HL-60 (cell line): ENCODE results near the gene HHAT.

ENCODE experiments used
- DNase-seq, 2 experiments: peaks; one replicate each; pipeline ENCODE4 v3.0.0-alpha.2; 2010 to 2020; ENCODE audit warnings: low read depth in 1 of 2, low spot score in 1 of 2
- H3K27ac ChIP-seq: fragments of 250-450 bp; sonication (Bioruptor Pico); replicated peaks from 2 replicates; pipeline ENCODE4 v1.5.1; 2020; ENCODE audit warnings: mild to moderate bottlenecking, moderate library complexity
- H3K27me3 ChIP-seq: fragments of 250-450 bp; sonication (Bioruptor Pico); 2 replicates; pipeline ENCODE4 v1.5.1; 2021; ENCODE audit warnings: mild to moderate bottlenecking, moderate library complexity; ENCODE audit not compliant: insufficient read depth, poor library complexity, severe bottlenecking
- H3K4me3 ChIP-seq: replicated peaks from 2 replicates; pipeline ENCODE4 v1.5.1; 2011; ENCODE audit warnings: mild to moderate bottlenecking, control low read depth, low read length; ENCODE audit not compliant: insufficient read depth
- GABPA ChIP-seq: IDR thresholded peaks from 2 replicates; pipeline ENCODE4 v1.6.1; 2012; ENCODE audit warnings: low read depth
- POLR2AphosphoS5 ChIP-seq: IDR thresholded peaks from 2 replicates; pipeline ENCODE4 v1.6.1; 2012; ENCODE audit warnings: low read depth
- SPI1 ChIP-seq: IDR thresholded peaks from 2 replicates; pipeline ENCODE4 v1.6.1; 2012; ENCODE audit warnings: low read depth, mild to moderate bottlenecking, borderline replicate concordance
- TF ChIP-seq, protein P1 (sequence below): IDR thresholded peaks from 2 replicates; pipeline ENCODE4 v1.6.1; 2012; ENCODE audit warnings: low read depth; ENCODE audit not compliant: insufficient replicate concordance
- TF ChIP-seq, protein P2 (sequence below): IDR thresholded peaks from one replicate; pipeline ENCODE4 v1.5.1; 2011; ENCODE audit warnings: low read length, control low read depth, inconsistent platforms; ENCODE audit not compliant: insufficient read depth

The HHAT gene

DNA sequence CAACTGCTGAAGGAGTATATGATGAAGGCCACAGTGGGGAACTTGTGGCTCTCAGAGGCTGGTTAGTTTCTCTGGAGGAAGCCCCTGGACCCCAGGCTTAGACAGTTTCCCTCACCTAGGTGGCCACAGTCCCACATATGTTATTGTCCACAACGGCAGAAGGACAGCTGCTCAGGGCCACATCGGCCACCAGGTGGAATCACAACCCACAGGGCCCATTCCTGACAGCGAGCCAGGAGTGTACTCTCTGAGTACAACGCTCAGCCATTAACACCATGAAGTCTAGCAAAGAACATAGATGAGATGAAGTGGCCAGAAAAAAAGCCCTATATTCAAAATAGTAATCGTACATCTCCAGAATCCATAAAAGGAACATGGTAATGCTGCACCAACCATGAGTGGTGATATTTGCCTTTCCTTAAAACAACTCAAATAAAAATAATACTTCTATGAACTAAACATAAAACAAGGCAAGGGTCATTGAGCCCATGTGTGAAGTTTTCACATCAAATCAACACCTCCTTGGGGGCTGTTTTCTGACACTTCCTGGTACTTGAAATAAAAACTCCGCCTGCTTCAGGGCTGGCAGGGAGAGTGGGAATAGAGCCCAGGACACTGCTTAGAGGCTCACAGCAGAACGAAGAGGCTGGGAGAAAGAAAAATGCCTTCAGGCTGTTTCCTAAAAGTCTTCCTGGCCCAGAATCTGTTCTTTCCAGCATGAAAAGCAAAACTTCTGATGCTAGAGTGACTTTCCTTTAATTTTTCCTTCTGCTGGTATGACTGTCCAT is 383.3 kb downstream of the HHAT start:
- Histone ChIP-seq H3K4me3 (no peak overlapping the region), H3K27me3 (no peaks in the 10 kb centered on the region), H3K27ac (no peak overlapping the region)
- TF ChIP-seq POLR2AphosphoS5, result no peak
- TF ChIP-seq, protein P1, sequence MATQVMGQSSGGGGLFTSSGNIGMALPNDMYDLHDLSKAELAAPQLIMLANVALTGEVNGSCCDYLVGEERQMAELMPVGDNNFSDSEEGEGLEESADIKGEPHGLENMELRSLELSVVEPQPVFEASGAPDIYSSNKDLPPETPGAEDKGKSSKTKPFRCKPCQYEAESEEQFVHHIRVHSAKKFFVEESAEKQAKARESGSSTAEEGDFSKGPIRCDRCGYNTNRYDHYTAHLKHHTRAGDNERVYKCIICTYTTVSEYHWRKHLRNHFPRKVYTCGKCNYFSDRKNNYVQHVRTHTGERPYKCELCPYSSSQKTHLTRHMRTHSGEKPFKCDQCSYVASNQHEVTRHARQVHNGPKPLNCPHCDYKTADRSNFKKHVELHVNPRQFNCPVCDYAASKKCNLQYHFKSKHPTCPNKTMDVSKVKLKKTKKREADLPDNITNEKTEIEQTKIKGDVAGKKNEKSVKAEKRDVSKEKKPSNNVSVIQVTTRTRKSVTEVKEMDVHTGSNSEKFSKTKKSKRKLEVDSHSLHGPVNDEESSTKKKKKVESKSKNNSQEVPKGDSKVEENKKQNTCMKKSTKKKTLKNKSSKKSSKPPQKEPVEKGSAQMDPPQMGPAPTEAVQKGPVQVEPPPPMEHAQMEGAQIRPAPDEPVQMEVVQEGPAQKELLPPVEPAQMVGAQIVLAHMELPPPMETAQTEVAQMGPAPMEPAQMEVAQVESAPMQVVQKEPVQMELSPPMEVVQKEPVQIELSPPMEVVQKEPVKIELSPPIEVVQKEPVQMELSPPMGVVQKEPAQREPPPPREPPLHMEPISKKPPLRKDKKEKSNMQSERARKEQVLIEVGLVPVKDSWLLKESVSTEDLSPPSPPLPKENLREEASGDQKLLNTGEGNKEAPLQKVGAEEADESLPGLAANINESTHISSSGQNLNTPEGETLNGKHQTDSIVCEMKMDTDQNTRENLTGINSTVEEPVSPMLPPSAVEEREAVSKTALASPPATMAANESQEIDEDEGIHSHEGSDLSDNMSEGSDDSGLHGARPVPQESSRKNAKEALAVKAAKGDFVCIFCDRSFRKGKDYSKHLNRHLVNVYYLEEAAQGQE, result no peak
- no peak for TF ChIP-seq SPI1
- TF ChIP-seq GABPA, result no peak
- TF ChIP-seq, protein P2, sequence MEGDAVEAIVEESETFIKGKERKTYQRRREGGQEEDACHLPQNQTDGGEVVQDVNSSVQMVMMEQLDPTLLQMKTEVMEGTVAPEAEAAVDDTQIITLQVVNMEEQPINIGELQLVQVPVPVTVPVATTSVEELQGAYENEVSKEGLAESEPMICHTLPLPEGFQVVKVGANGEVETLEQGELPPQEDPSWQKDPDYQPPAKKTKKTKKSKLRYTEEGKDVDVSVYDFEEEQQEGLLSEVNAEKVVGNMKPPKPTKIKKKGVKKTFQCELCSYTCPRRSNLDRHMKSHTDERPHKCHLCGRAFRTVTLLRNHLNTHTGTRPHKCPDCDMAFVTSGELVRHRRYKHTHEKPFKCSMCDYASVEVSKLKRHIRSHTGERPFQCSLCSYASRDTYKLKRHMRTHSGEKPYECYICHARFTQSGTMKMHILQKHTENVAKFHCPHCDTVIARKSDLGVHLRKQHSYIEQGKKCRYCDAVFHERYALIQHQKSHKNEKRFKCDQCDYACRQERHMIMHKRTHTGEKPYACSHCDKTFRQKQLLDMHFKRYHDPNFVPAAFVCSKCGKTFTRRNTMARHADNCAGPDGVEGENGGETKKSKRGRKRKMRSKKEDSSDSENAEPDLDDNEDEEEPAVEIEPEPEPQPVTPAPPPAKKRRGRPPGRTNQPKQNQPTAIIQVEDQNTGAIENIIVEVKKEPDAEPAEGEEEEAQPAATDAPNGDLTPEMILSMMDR, result no peak
- DNase-seq, result no peak

DNA sequence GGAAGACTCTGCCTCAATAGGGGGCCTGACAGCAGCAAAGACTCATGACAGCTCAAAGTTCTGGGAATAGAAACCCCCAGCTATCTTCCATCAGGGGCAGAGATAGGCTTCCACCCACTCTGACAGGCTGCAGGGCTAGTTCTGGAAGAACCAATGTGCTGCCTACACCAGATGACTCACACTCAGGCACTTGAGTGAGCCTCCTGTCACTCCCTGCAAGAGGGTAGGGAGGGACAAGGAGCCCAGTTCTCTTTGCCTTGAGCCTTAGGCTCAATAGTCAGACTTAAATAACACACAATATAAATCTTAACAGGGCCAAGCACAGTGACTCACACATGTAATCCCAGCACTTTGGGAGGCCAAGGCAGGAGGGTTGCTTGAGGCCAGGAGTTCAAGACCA is 386.4 kb downstream of the HHAT start:
- no peaks in the 10 kb centered on the region for H3K27me3 ChIP-seq
- H3K27ac ChIP-seq, result no peak overlapping the region
- no peak for DNase-seq
- TF ChIP-seq, protein P1, result no peak
- TF ChIP-seq GABPA (no peak), SPI1 (no peak), POLR2AphosphoS5 (no peak)
- TF ChIP-seq, protein P2, result no peak
- H3K4me3 ChIP-seq, result no peak overlapping the region

DNA sequence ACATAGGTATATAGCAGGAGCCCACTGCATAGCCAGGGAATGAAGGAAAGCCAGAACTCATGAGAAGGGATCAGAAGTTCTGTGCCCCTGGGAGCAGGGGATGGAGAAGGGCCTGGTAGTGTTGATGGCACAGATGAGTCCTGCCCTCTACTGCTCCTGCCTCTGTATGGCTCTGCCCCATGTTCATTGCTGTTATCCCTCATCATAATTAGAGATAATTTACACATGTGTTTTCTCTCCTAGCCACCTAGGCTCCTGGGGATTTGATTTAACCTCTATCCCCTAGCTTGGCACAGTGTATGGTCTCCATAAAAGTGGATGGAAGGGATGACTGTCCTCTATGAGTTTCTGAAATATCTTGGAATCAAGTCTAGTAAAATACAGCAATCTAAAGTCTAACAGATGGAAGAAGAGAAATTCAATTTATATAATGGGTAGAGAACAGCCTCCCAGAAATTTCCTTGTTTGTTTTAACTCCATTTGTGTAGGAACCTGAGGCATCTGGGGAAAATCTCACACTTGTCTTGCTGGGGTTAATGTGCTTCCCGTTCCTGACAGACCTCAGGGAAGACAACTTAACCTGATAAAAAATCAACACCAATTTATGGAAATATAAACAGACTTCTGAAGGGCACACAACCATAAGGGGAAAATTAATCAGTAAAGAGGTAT is 393.8 kb downstream of the HHAT start:
- Histone ChIP-seq H3K27me3 (no peaks in the 10 kb centered on the region), H3K27ac (no peak overlapping the region), H3K4me3 (no peak overlapping the region)
- no peak for DNase-seq
- TF ChIP-seq SPI1 (no peak), GABPA (no peak), POLR2AphosphoS5 (no peak)
- TF ChIP-seq, protein P2, result no peak
- TF ChIP-seq, protein P1, result no peak
